Muscle of leg (tissue), 11 donors: ENCODE measurements around the gene CD14. TPM values are rescaled to one million over a fixed set of nuclear protein-coding genes. Genes with fewer than 3 reads are reported as not detected.
"Not testable (repeated sequence)": the region's sequence is repeated elsewhere in the genome, so short reads cannot be mapped to it uniquely, and the experiment has no call there.

Source experiments
- DNase-seq: peaks from one replicate; pipeline ENCODE4 v3.0.0; 2013
- H3K27ac ChIP-seq: one replicate; pipeline ENCODE4 v1.5.1; 2013; ENCODE audit warnings: mild to moderate bottlenecking, low read length, control low read depth
- H3K27me3 ChIP-seq: one replicate; pipeline ENCODE4 v1.6.1; 2013; ENCODE audit warnings: low read length; ENCODE audit not compliant: control insufficient read depth, insufficient read depth
- H3K36me3 ChIP-seq: one replicate; pipeline ENCODE4 v1.6.1; 2013; ENCODE audit warnings: low read length; ENCODE audit not compliant: control insufficient read depth, insufficient read depth
- H3K4me1 ChIP-seq: one replicate; pipeline ENCODE4 v1.6.1; 2013; ENCODE audit warnings: low read length; ENCODE audit not compliant: control insufficient read depth, insufficient read depth
- H3K4me3 ChIP-seq: one replicate; pipeline ENCODE4 v1.5.1; 2013; ENCODE audit warnings: low read length, control low read depth
- H3K9me3 ChIP-seq: replicated peaks from 2 replicates; pipeline ENCODE4 v1.6.1; 2013; ENCODE audit warnings: low read depth, low read length; ENCODE audit not compliant: control insufficient read depth
- WGBS: methylation state at CpG from one replicate; pipeline ENCODE4 v1.1.5; 2013; ENCODE audit warnings: missing lambda C conversion rate; ENCODE audit not compliant: insufficient coverage; 5-methylcytosine and 5-hydroxymethylcytosine counted together
- polyA plus RNA-seq, 8 donors: library from polyadenylated mRNA; unstranded; fragments of 120-200 nt; gene quantifications; one replicate each; pipeline versions ENCODE4 v1.2.1 to v1.2.3, GENCODE V29; 2013; ENCODE audit warnings: inconsistent platforms in 1 of 8, low replicate concordance in 1 of 8; ENCODE audit not compliant: insufficient read length in 8 of 8, insufficient read depth in 1 of 8
- total RNA-seq: library from RNA; stranded (reverse); fragments of 120-200 nt; gene quantifications from one replicate; pipeline ENCODE4 v1.2.4, GENCODE V29; 2013

Gene CD14
- total and polyA plus RNA-seq, 9 donors, result 21.0 to 32.8 (median 29.6) TPM

DNA sequence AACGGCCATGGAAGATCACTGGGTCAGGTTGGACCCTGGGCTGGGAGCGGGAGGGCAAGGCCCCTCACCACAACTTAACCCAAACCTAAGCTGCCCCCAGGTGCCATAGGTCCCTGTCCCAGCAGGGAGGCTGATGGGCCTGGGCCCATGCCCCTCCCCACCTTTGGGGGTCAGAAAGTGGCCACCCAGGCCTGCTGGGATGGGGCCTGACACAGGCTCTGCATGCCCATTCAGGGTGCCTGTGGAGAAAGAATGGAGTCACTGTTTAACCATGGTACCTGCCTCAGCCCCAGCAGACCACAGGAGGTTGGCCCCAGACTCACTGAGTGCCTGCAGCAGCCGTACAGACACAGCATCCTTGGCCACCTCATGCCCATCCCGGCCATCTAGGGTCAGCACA is 38.1 kb upstream of the CD14 start:
- H3K4me1 ChIP-seq, H3K27ac ChIP-seq, DNase-seq, H3K27me3 ChIP-seq, H3K9me3 ChIP-seq, H3K4me3 ChIP-seq: not testable (repeated sequence)
- WGBS, result no CpG with 5 or more reads among the region's 4 CpGs
- H3K36me3 ChIP-seq, result peaks cover 72% of the 10 kb centered on the region

DNA sequence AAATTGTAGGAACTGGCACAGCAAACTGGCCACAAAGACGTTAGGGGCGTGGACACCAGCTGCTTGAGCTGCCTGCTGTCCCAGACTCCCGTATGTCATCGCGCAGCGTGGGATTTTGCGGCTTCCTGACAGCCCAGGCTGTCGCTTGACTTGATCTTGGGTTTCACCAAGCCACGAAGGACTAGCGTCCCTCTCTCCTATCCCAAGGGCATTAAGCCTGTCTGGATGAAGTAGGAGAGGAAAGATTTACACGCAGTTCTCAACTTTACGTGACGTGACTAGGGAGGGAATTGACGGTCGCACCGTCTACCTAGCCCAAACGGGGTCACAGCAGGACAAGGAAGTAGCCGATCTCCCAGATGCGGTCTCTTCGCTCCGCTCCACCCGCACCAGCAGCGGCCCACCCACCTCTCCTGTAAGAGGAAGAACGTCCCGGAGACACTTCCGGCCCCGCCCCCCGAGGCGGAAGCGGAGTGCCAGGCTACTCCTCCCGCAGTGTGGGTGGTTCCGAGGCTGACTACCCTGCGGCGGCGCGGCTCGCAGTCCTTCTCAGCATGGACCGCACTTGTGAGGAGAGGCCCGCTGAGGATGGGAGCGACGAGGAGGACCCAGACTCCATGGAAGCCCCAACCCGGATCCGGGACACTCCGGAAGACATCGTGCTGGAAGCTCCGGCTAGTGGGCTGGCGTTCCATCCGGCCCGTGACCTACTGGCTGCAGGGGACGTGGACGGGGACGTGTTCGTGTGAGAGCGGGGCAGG is 31.6 kb upstream of the CD14 start, which contains the start of gene WDR55:
WDR55 (plus strand) TSS at position 546 of the 761 bp plus-strand sequence; CDS start at position 555, 9 bp downstream.
- Histone ChIP-seq H3K9me3 (no peaks in the 10 kb centered on the region), H3K4me3 (peak within 1 kb of the TSS; percentile 93), H3K4me1 (peaks cover 14% of the 10 kb centered on the region), H3K27ac (peak within 1 kb of the TSS; percentile 96), H3K27me3 (no peaks in the 10 kb centered on the region), H3K36me3 (peaks cover 60% of the 10 kb centered on the region)
- DNase-seq, result peak; percentile 98
- under 1% methylated on average over 47 of the region's 54 CpGs for WGBS

DNA sequence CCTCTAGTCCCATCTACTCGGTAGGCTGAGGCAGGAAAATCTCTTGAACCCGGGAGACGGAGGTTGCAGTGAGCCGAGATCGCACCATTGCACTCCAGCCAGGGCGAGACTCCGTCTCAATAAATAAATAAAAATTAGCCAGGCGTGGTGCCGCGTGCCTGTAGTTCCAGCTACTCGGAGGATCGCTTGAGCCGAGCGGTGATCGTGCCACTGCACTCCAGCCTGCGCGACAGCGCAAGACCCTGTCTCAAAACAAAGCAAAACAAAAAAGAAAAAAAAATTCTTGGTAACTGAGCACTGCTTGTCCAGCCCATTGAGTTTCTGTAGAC is 31.0 kb upstream of the CD14 start:
- H3K27ac ChIP-seq, result peak overlapping the region; percentile 96
- WGBS, result 23% methylated on average over 17 of the region's 18 CpGs
- H3K9me3 ChIP-seq, result no peaks in the 10 kb centered on the region
- H3K36me3 ChIP-seq, result peaks cover 60% of the 10 kb centered on the region
- H3K4me3 ChIP-seq, result peak overlapping the region; percentile 93
- H3K27me3 ChIP-seq, result no peaks in the 10 kb centered on the region
- DNase-seq, result no peak
- peaks cover 14% of the 10 kb centered on the region for H3K4me1 ChIP-seq

GRCh38 chr5:140660371-140660770 is 27.4 kb upstream of the CD14 start:
- WGBS, result no CpG with 5 or more reads among the region's 6 CpGs
- H3K36me3 ChIP-seq, result peaks cover 69% of the 10 kb centered on the region
- H3K9me3 ChIP-seq, H3K4me1 ChIP-seq, H3K27me3 ChIP-seq, H3K4me3 ChIP-seq, H3K27ac ChIP-seq, DNase-seq: not testable (repeated sequence)

GRCh38 chr5:140658870-140659269 is 25.9 kb upstream of the CD14 start:
- DNase-seq, result no peak
- Histone ChIP-seq H3K9me3 (no peaks in the 10 kb centered on the region), H3K36me3 (peaks cover 77% of the 10 kb centered on the region), H3K27me3 (no peaks in the 10 kb centered on the region), H3K27ac (no peak overlapping the region), H3K4me3 (no peak overlapping the region), H3K4me1 (peaks cover 4% of the 10 kb centered on the region)
- 98% methylated on average over 13 of the region's 17 CpGs for WGBS

- WGBS, result under 1% methylated on average over 20 of the region's 27 CpGs
- H3K27ac ChIP-seq, result peak overlapping the region; percentile 72
- H3K4me3 ChIP-seq, result peak overlapping the region; percentile 93
- no peaks in the 10 kb centered on the region for H3K27me3 ChIP-seq
- no peak for DNase-seq
- H3K4me1 ChIP-seq, result peaks cover 11% of the 10 kb centered on the region
- no peaks in the 10 kb centered on the region for H3K9me3 ChIP-seq
- peaks cover 50% of the 10 kb centered on the region for H3K36me3 ChIP-seq
These were observed 14.1 kb upstream of the CD14 start for GRCh38 chr5:140647042-140647419.

GRCh38 chr5:140642718-140643117 is 9.7 kb upstream of the CD14 start:
- H3K27me3 ChIP-seq, result no peaks in the 10 kb centered on the region
- H3K4me3 ChIP-seq, result no peak overlapping the region
- WGBS, result 67% methylated on average over 1 of the region's 3 CpGs
- no peak for DNase-seq
- H3K4me1 ChIP-seq, result peaks cover 20% of the 10 kb centered on the region
- no peaks in the 10 kb centered on the region for H3K9me3 ChIP-seq
- H3K36me3 ChIP-seq, result peaks cover 36% of the 10 kb centered on the region
- no peak overlapping the region for H3K27ac ChIP-seq

DNA sequence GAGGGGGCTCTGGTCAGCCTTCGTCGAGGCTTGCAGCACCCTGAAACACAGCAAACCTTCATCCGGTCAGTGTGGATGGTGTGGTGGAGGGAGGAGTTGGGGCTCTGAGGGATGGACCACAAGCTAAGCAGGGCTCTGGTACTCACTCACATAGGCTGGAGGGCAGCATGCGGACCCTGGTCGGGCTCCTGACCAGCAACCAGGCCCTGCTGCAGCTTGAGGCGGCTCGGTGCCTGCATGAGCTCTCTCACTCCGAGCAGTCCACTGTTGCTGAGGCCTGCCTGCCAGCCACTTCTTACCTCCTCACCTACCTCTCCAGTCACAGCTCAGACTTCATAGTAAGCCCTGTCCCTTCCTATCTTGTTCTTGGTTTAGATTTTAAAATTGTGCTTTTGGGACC is 8.7 kb upstream of the CD14 start:
- DNase-seq, result no peak
- Histone ChIP-seq H3K27ac (no peak overlapping the region), H3K36me3 (peaks cover 36% of the 10 kb centered on the region), H3K27me3 (no peaks in the 10 kb centered on the region), H3K4me1 (peaks cover 16% of the 10 kb centered on the region), H3K9me3 (no peaks in the 10 kb centered on the region), H3K4me3 (no peak overlapping the region)
- WGBS, result 86% methylated on average over 8 of the region's 8 CpGs

GRCh38 chr5:140639148-140639981 is 6.4 kb upstream of the CD14 start, which contains the start of gene TMCO6:
Gene TMCO6, plus strand, starts transcription at chr5:140639451. Its CDS starts 77 bp downstream, at chr5:140639528.
- H3K9me3 ChIP-seq, result no peaks in the 10 kb centered on the region
- no peaks in the 10 kb centered on the region for H3K27me3 ChIP-seq
- peak within 1 kb of the TSS; percentile 67 for H3K4me3 ChIP-seq
- peak; percentile 97 for DNase-seq
- peak within 1 kb of the TSS; percentile 82 for H3K27ac ChIP-seq
- H3K4me1 ChIP-seq, result peaks cover 11% of the 10 kb centered on the region
- H3K36me3 ChIP-seq, result peaks cover 24% of the 10 kb centered on the region
- WGBS, result under 1% methylated on average over 48 of the region's 63 CpGs

GRCh38 chr5:140638898-140639147 is 5.8 kb upstream of the CD14 start:
- DNase-seq, result not testable (repeated sequence)

More at GRCh38 chr5:140638898-140639147, 5.8 kb upstream of the CD14 start:
- not testable (repeated sequence) for H3K9me3 ChIP-seq, H3K27me3 ChIP-seq
- peak overlapping the region; percentile 82 for H3K27ac ChIP-seq
- peaks cover 11% of the 10 kb centered on the region for H3K4me1 ChIP-seq
- H3K36me3 ChIP-seq, result peaks cover 19% of the 10 kb centered on the region
- peak overlapping the region; percentile 67 for H3K4me3 ChIP-seq
- 45% methylated on average over 9 of the region's 9 CpGs for WGBS
